ENCODE data around the gene SOX21. TPM values are rescaled to one million over a fixed set of nuclear protein-coding genes. Genes with fewer than 3 reads are reported as not detected.
A peak's percentile ranks its signal among the peaks of the same experiment; 100 is the strongest.

The SOX21 gene
- total RNA-seq = not detected

GRCh38 chr13:94712287-94712811 lies at the start of gene SOX21:
SOX21 (minus strand) TSS chr13:94712545; CDS start chr13:94712049, 496 bp downstream.
- H3K27me3 ChIP-seq = peaks cover 0 to 87% of the 10 kb centered on the region in 2 donors
- peaks cover 0 to 40% (median 24%) of the 10 kb centered on the region in 4 donors for H3K4me1 ChIP-seq
- no peak within 1 kb of the TSS for H3K27ac ChIP-seq
- TF ChIP-seq POLR2A (IDR thresholded peaks at IDR 0.05) (no peak), CTCF (IDR thresholded peaks at IDR 0.05) (no peak), EP300 (IDR thresholded peaks at IDR 0.05) (no peak)
- no peaks in the 10 kb centered on the region for H3K36me3 ChIP-seq
- H3K9me3 ChIP-seq = no peaks in the 10 kb centered on the region
- DNase-seq (ENCODE audit: low spot score in 2 of 2) = no peak
- 1% methylated on average over 20 of the region's 38 CpGs for WGBS, 2 donors
- H3K4me3 ChIP-seq = peak within 1 kb of the TSS in 2 of 4 donors; percentile 23 to 29

- Histone ChIP-seq H3K4me1 (no peaks in the 10 kb centered on the region), H3K27me3 (no peaks in the 10 kb centered on the region), H3K36me3 (no peaks in the 10 kb centered on the region), H3K9me3 (peaks cover 0 to 6% (median 0%) of the 10 kb centered on the region in 4 donors), H3K27ac (no peak overlapping the region), H3K4me3 (no peak overlapping the region)
- DNase-seq (ENCODE audit: low spot score in 2 of 2) = no peak
- TF ChIP-seq EP300 (IDR thresholded peaks at IDR 0.05) = no peak
- no peak for TF ChIP-seq CTCF (IDR thresholded peaks at IDR 0.05)
- TF ChIP-seq POLR2A (IDR thresholded peaks at IDR 0.05) = no peak
- 33 to 47% methylated on average over 2 of the region's 2 CpGs for WGBS, 2 donors
These were observed 49.1 kb upstream of the SOX21 start for GRCh38 chr13:94761407-94761806.

- WGBS, 2 donors = 96% methylated on average over 22 of the region's 22 CpGs
- Histone ChIP-seq H3K36me3 (no peaks in the 10 kb centered on the region), H3K4me3 (no peak overlapping the region), H3K27ac (no peak overlapping the region), H3K9me3 (peaks cover 0 to 5% (median 0%) of the 10 kb centered on the region in 4 donors), H3K4me1 (no peaks in the 10 kb centered on the region), H3K27me3 (no peaks in the 10 kb centered on the region)
- TF ChIP-seq CTCF (IDR thresholded peaks at IDR 0.05) = no peak
- no peak for TF ChIP-seq EP300 (IDR thresholded peaks at IDR 0.05)
- TF ChIP-seq POLR2A (IDR thresholded peaks at IDR 0.05) = no peak
- DNase-seq (ENCODE audit: low spot score in 2 of 2) = no peak
These were observed 46.9 kb upstream of the SOX21 start for GRCh38 chr13:94759120-94759728.

GRCh38 chr13:94758436-94758960 lies 46.2 kb upstream of the SOX21 start:
- no peak overlapping the region for H3K27ac ChIP-seq
- DNase-seq (ENCODE audit: low spot score in 2 of 2) = no peak
- H3K4me1 ChIP-seq = no peaks in the 10 kb centered on the region
- H3K9me3 ChIP-seq = peaks cover 0 to 5% (median 0%) of the 10 kb centered on the region in 4 donors
- 53 to 60% methylated on average over 5 of the region's 5 CpGs for WGBS, 2 donors
- no peak for TF ChIP-seq POLR2A (IDR thresholded peaks at IDR 0.05)
- no peak for TF ChIP-seq CTCF (IDR thresholded peaks at IDR 0.05)
- TF ChIP-seq EP300 (IDR thresholded peaks at IDR 0.05) = no peak
- no peak overlapping the region for H3K4me3 ChIP-seq
- H3K36me3 ChIP-seq = no peaks in the 10 kb centered on the region
- H3K27me3 ChIP-seq = no peaks in the 10 kb centered on the region

- Histone ChIP-seq H3K4me1 (no peaks in the 10 kb centered on the region), H3K36me3 (no peaks in the 10 kb centered on the region), H3K4me3 (no peak overlapping the region), H3K27ac (no peak overlapping the region), H3K27me3 (no peaks in the 10 kb centered on the region), H3K9me3 (no peaks in the 10 kb centered on the region)
- WGBS, 2 donors = 37 to 55% methylated on average over 1 of the region's 1 CpG
- DNase-seq (ENCODE audit: low spot score in 2 of 2) = no peak
- TF ChIP-seq EP300 (IDR thresholded peaks at IDR 0.05) = no peak
These were observed 41.0 kb upstream of the SOX21 start for GRCh38 chr13:94753327-94753726.
